HT-29 (cell line): ENCODE results near the gene GPT2. TPM values are rescaled to one million over a fixed set of nuclear protein-coding genes. Genes with fewer than 3 reads are reported as not detected.

Experiments used
- DNase-seq: peaks from one replicate; pipeline ENCODE4 v3.0.0-alpha.2; 2015; ENCODE audit warnings: low spot score
- small RNA-seq: library from RNA; depleted of rRNA; stranded (forward); fragments of <200 nt; gene quantifications from one replicate; pipeline ENCODE3, GENCODE V24; 2014
- total RNA-seq: library from RNA; depleted of rRNA; stranded (reverse); fragments of >200 nt; shearing (Covaris generic); gene quantifications from 2 replicates; pipeline ENCODE4 v1.2.3, GENCODE V29; 2014; rRNA removed

Gene GPT2
- total RNA-seq, 1 experiment from 2014 or later, result 77.0 TPM

DNA sequence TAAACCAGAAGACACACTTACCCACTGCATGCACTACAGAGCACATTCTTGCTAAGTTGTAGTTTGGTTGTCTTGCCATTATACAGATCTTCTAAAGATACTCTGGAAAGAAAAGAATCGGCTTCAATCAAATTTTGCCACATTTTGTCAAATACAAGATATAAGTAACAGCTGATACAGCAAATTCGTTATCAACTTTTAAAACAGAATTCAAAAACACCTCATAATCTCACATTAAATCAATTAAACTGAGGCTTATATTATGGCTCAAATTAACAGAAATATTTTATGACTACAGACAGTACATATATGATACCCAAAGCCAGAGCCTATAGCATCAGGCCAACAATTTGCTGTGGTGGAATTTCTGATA lies 83.9 kb downstream of the GPT2 start:
- no peak for DNase-seq

GRCh38 chr16:46970089-46970488 lies 85.9 kb downstream of the GPT2 start:
- DNase-seq, result no peak

- no peak for DNase-seq
These were observed 87.1 kb downstream of the GPT2 start for GRCh38 chr16:46971271-46971670.

DNA sequence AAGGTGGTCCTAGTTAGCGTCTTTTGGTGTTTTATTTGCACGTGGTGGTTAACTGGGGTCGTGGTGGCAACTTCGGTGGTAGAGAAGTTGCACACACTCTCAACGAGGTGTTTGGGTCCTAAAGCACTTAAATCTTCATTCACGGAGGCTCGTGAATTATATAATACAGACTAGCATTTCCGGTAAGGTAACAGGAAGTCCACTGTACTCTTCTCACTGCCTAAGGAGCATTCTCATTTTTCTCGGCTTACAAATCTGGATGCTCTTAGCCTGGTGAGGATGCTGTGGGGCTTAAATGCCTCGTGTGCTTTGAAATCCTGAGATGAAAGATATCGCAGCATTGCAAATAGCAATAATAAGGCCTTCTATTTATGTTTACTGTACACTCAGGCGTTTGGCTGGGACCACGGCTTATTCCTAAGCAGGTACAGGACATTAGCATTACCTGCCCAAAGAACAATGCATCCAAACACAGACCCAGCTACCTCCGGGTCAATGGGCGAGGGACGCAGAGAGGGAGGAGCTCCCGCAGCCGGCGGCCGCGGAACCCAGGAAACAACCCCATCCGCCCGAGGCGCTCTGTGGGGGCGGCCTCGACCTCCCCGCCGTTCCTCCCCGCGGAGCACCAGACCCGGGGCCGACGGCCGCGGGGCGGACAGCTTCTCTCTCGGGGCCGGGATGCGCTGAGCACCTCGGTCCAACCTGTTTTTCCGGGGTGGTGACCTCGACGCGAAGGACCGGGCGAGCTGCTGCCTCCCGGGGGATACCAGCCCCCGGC lies 88.5 kb downstream of the GPT2 start:
- peak; percentile 60 for DNase-seq

- peak; percentile 89 for DNase-seq
These were observed 89.2 kb downstream of the GPT2 start, which contains the start of gene DNAJA2 for GRCh38 chr16:46973207-46973995. Gene DNAJA2, minus strand, starts transcription at chr16:46973674. Its CDS starts 102 bp downstream, at chr16:46973572.

GRCh38 chr16:46973996-46974324 lies 89.8 kb downstream of the GPT2 start:
- no peak for DNase-seq

DNA sequence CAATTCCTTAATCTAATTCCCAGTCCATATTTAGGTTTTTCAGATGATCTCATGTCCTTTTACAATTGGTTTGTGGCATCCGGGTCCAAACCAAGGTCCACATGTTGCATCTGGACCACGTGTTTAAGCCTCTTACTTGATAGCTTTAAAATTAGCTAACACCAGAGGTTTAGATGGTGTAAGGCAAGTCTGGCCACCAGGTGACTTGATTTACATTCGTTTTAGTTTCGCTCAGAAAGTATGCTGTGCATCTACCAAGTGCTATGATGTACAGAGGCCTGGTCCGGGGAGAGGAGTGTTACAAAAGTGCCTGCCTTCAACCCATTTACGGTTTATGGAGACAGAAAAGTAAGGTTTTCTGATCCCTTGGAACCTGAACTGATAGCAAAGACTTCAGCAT lies 90.2 kb downstream of the GPT2 start:
- DNase-seq, result peak; percentile 43

DNA sequence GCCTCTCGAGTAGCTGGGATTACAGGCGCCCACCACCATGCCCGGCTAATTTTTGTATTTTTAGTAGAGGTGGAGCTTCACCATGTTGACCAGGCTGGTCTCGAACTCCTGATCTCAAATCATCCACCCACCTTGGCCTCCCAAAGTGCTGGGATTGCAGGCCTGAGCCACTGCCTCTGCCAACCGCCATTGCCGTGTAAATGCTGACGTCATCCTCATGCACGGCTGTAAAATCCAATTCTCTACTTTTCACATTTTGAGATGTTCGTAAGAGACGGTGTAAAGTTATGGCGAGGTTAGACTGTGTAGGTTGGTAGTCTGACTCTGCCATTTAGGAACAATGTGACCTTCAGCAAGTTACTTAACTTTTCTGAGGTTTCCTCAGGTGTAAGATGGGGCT lies 91.0 kb downstream of the GPT2 start:
- DNase-seq, result no peak

DNA sequence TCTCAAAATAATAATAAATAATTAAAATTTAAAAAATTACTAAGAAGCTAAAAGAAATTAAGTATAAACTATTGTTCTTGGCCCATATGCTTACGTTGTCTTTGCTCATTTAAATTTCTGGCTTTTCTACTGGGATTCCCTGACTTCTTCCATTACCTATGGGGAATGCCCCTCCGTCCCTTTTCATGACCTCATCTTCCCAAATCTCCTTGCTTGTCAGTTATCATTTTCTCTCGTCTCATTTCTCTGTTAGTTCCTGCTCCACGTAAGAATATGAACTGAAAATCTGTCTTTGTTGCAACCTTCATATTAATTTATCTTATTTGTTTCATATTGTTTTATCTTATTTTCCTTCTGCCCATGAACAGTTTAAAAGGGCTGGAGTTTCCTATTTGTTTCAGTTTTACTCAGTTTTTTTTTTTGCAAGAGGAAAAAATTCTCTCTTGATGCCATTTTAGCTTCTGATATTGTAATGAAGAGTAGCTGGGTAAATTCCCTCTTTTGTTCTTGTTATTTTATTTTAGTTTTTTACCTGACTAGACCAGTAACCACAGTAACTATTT lies 91.8 kb downstream of the GPT2 start:
- DNase-seq, result no peak

DNA sequence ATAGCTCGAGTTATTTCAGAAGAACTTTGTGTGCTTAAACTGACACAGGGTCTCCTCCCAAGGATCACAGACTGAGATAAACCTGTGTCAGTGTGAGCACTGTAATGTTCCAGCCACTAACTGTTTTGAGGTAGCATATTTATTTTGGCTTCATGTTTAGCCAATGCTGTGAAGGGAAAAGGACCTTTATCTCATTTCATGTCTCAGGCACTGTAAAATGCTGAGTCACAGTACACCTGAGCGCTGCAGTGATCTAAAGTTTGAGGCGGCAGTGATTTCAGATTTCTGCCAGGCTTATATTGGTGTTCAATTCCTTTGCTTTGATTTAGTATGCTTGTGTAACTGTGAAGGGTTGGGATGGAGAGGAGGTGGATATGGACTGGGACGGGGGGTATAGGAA lies 92.4 kb downstream of the GPT2 start:
- peak; percentile 38 for DNase-seq

Small RNAs within 50 kb of the gene (small RNA-seq; reads per million reads assigned to genes)
- gene AC007225.2, result not detected

Other genes with a start within 250 kb of the GPT2 start
- 34.8 and 43.8 TPM in 2 replicates for gene VPS35, start 195.2 kb upstream of the GPT2 start, total RNA-seq
- gene ORC6, start 194.7 kb upstream of the GPT2 start, total RNA-seq, result 20.6 and 25.0 TPM in 2 replicates
- gene MYLK3, start 136.0 kb upstream of the GPT2 start, total RNA-seq, result 0.21 and 0.53 TPM in 2 replicates
- 3.1 and 3.6 TPM in 2 replicates for gene C16orf87, start 53.2 kb upstream of the GPT2 start, total RNA-seq
- gene DNAJA2, start 89.3 kb downstream of the GPT2 start, total RNA-seq, result 35.4 and 36.5 TPM in 2 replicates